Peyer's patch (tissue), 4 donors: ENCODE data around the gene HYDIN. TPM values are rescaled to one million over a fixed set of nuclear protein-coding genes. Genes with fewer than 3 reads are reported as not detected.

ENCODE experiments used
- DNase-seq, 3 donors: peaks; one replicate each; pipeline ENCODE4 v3.0.0-alpha.2; 2017 to 2019
- H3K27ac ChIP-seq, 4 donors: fragments of 200-600 bp; sonication (generic); one replicate each; pipeline ENCODE4 v1.5.1; 2016 to 2019
- H3K27me3 ChIP-seq, 2 donors: fragments of 200-600 bp; sonication (generic); one replicate each; pipeline ENCODE4 v1.5.1; 2019
- H3K36me3 ChIP-seq, 3 donors: fragments of 200-600 bp; sonication (generic); one replicate each; pipeline ENCODE4 v1.5.1; 2016 to 2019
- H3K4me1 ChIP-seq, 4 donors: fragments of 200-600 bp; sonication (generic); one replicate each; pipeline ENCODE4 v1.5.1; 2016 to 2019
- H3K4me3 ChIP-seq, 4 donors: fragments of 200-600 bp; sonication (generic); 1 replicate in 3 of 4; 2 replicates in 1 of 4; pipeline ENCODE4 v1.5.1; 2016 to 2019; ENCODE audit warnings: mild to moderate bottlenecking in 1 of 4
- H3K9me3 ChIP-seq, 4 donors: fragments of 200-600 bp; sonication (generic); one replicate each; pipeline ENCODE4 v1.5.1; 2016 to 2019; ENCODE audit warnings: mild to moderate bottlenecking in 1 of 4
- CTCF ChIP-seq, 6 experiments: fragments of 450-650 bp in 4 of 6; fragments of 200-600 bp in 2 of 6; sonication (generic) in 1 of 6; IDR thresholded peaks; one replicate each; pipeline ENCODE4 v1.5.1; 2017 to 2019; ENCODE audit warnings: antibody characterized with exemption in 6 of 6, mild to moderate bottlenecking in 3 of 6, moderate library complexity in 1 of 6
- POLR2A ChIP-seq, 2 donors: fragments of 450-650 bp; IDR thresholded peaks; one replicate each; pipeline ENCODE4 v1.5.1; 2017; ENCODE audit warnings: antibody characterized with exemption in 2 of 2, mild to moderate bottlenecking in 2 of 2, moderate library complexity in 2 of 2
- total RNA-seq, 4 donors: library from RNA; depleted of rRNA; stranded (reverse); fragments of >200 nt; gene quantifications; one replicate each; pipeline ENCODE4 v1.1.0, GENCODE V29; 2016

HYDIN gene
- total RNA-seq, 4 donors from 2014 or later: 0.35 to 4.6 (median 3.3) TPM; not detected in 1

GRCh38 chr16:70790815-70791214, 439.7 kb downstream of the HYDIN start:
- TF ChIP-seq POLR2A (IDR thresholded peaks at IDR 0.05): no peak
- no peak for TF ChIP-seq CTCF (IDR thresholded peaks at IDR 0.05)
- H3K27ac ChIP-seq: no peak overlapping the region
- no peak overlapping the region for H3K4me3 ChIP-seq
- H3K9me3 ChIP-seq: no peaks in the 10 kb centered on the region
- no peaks in the 10 kb centered on the region for H3K4me1 ChIP-seq
- DNase-seq: no peak
- peaks cover 0 to 12% (median 0%) of the 10 kb centered on the region in 3 donors for H3K36me3 ChIP-seq
- H3K27me3 ChIP-seq: no peaks in the 10 kb centered on the region

GRCh38 chr16:70789595-70790447, 440.7 kb downstream of the HYDIN start:
- TF ChIP-seq POLR2A (IDR thresholded peaks at IDR 0.05) (no peak), CTCF (IDR thresholded peaks at IDR 0.05) (no peak)
- Histone ChIP-seq H3K9me3 (no peaks in the 10 kb centered on the region), H3K4me3 (no peak overlapping the region), H3K4me1 (no peaks in the 10 kb centered on the region), H3K27me3 (no peaks in the 10 kb centered on the region), H3K27ac (no peak overlapping the region), H3K36me3 (peaks cover 0 to 22% (median 0%) of the 10 kb centered on the region in 3 donors)
- no peak for DNase-seq

- TF ChIP-seq CTCF (IDR thresholded peaks at IDR 0.05): no peak
- no peak for TF ChIP-seq POLR2A (IDR thresholded peaks at IDR 0.05)
- peak in 1 of 3 donors; percentile 61 for DNase-seq
- no peaks in the 10 kb centered on the region for H3K4me1 ChIP-seq
- peaks cover 0 to 30% (median 0%) of the 10 kb centered on the region in 3 donors for H3K36me3 ChIP-seq
- no peaks in the 10 kb centered on the region for H3K9me3 ChIP-seq
- no peaks in the 10 kb centered on the region for H3K27me3 ChIP-seq
- no peak overlapping the region for H3K27ac ChIP-seq
- H3K4me3 ChIP-seq: no peak overlapping the region
Measured at GRCh38 chr16:70788668-70789594, 441.6 kb downstream of the HYDIN start.

- no peaks in the 10 kb centered on the region for H3K4me1 ChIP-seq
- no peak overlapping the region for H3K4me3 ChIP-seq
- DNase-seq: no peak
- peaks cover 0 to 58% (median 4%) of the 10 kb centered on the region in 3 donors for H3K36me3 ChIP-seq
- no peaks in the 10 kb centered on the region for H3K27me3 ChIP-seq
- H3K9me3 ChIP-seq: no peaks in the 10 kb centered on the region
- TF ChIP-seq CTCF (IDR thresholded peaks at IDR 0.05): no peak
- no peak for TF ChIP-seq POLR2A (IDR thresholded peaks at IDR 0.05)
- H3K27ac ChIP-seq: no peak overlapping the region
Measured at GRCh38 chr16:70786020-70786755, 444.3 kb downstream of the HYDIN start.
